Sciatic nerve (tissue), 2 donors: Measurements from ENCODE around the gene KCTD16. TPM values are rescaled to one million over a fixed set of nuclear protein-coding genes. Genes with fewer than 3 reads are reported as not detected.

Experiments
- ATAC-seq: fragments of 200-7000 bp; cut with Tn5 transposase; one replicate; pipeline ENCODE4 v1.9.1; 2020; ENCODE audit warnings: mild to moderate bottlenecking, moderate library complexity
- DNase-seq: peaks from one replicate; pipeline ENCODE4 v3.0.0-alpha.2; 2020; ENCODE audit warnings: low spot score
- intact Hi-C: fragments of 100-400 bp; cut with DNase I; formaldehyde crosslinking; loops from one replicate; pipeline ENCODE4 v1.14.2; 2022
- total RNA-seq: library from RNA; stranded (reverse); fragmentation: NEBNext Ultra II Directional; extraction: Animal tissue kit (Norgen Biotek cat#: 25700); gene quantifications from one replicate; pipeline ENCODE4 v1.2.1, GENCODE V29; 2021
- donor health status: DM: no; HTN: no; CAD: no.
- donor health status: DM: no; HTN: no; CAD: no.

KCTD16 gene
- total RNA-seq, 1 donor from 2014 or later: 0.53 TPM

DNA sequence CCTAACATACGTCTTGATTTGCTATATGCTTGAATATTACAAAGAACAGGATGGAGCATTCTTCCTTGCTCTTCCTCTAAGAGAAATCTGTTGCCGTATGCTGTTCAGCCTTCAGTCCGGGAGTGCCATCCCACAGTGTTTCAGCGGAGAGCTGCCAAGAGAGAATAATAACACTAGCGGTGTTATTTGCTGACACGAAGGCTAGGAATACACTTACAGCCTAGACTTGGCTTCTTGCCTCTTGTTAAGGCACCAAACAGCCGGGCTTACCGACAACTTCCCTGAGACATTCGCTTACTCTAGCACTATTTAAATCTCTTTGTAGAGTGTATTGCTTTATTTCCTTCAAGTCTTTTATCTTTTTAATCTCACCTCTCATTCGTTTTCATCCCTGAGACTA is 31.4 kb downstream of the KCTD16 start:
- intact Hi-C loops: no loop called here
- no peak for DNase-seq
- ATAC-seq: no peak

DNA sequence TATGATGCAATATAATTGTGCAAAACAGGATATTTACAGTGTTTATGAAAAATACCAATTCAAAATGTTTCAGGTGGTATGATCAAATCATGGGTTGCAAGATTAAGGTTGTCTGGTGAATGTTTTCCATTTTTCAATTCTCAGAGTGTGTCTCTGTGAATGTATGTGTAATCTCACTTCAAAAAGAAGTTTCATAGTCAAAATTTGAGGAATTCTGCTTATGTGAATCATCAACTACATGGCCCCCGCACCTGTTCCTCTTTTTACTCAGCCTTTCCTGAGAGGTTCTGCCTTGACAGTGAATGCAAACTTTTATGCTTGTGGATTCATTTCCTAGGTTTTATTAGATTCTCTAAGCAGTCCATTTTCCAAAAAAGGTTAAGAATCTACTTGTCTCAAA is 32.1 kb downstream of the KCTD16 start:
- no peak for ATAC-seq
- no peak for DNase-seq
- intact Hi-C loops: no loop called here

DNA sequence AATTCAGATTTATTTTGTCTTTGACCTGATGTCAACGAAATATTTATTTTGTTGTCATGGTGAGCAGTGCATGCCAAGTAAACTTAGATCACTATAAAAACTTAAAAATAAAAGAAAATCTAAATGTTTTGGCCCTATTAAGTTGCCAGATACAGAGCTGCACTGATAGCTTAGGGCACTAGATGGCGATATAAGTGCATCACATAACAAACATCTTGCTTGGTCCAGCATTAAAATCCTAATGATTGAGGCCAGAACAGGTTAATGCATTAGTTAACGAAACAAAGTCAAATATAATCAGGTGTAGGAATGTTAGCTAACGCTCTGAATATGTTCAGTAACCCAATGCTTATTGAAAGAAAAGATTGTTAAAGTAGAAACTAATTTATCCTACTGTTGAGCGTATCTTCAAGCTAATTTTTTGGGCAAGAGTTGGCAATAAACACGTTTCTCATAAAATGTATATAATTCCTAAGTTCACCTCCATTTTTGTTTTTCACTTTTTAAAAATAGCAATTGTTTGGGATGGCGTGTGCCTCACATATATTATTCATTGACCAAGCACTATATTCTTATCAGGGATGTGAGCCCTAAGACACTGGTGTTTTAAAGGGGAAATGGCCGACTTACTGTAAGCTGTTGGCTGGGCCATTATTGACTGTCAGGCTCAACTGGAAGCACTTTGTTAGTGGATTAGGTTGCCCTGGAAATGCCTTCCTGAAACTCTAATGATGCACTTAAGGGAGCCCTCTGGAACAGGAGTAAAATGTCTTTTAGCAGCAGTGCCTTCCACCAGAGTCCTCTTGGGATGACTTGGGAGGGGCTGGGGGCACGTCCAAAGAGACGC is 33.3 kb downstream of the KCTD16 start:
- ATAC-seq (peak; percentile 67), DNase-seq (no peak)
- intact Hi-C loops: no loop called here

GRCh38 chr5:144205141-144205551 is 34.5 kb downstream of the KCTD16 start:
- intact Hi-C loops: no loop called here
- ATAC-seq: peak; percentile 76
- no peak for DNase-seq

DNA sequence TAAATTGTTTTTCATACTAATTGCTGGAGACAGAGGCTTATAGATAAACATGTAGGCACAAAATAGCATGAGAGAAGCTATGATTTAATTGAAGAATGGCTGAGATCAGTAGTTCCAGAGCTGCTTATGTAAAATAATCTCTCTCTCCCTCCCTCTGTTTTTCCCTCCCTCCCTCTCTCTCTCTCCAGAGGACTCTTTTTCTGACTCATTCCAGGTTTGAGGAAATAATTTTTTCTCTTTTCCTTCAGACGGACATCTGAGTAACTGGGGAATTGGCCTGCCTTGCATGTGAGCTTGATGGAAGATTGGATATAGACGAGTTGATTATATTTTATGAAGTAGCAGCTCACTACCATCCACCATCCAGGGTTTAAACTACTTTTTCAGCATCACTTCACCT is 35.5 kb downstream of the KCTD16 start:
- ATAC-seq: no peak
- DNase-seq: no peak
- intact Hi-C loops: no loop called here

DNA sequence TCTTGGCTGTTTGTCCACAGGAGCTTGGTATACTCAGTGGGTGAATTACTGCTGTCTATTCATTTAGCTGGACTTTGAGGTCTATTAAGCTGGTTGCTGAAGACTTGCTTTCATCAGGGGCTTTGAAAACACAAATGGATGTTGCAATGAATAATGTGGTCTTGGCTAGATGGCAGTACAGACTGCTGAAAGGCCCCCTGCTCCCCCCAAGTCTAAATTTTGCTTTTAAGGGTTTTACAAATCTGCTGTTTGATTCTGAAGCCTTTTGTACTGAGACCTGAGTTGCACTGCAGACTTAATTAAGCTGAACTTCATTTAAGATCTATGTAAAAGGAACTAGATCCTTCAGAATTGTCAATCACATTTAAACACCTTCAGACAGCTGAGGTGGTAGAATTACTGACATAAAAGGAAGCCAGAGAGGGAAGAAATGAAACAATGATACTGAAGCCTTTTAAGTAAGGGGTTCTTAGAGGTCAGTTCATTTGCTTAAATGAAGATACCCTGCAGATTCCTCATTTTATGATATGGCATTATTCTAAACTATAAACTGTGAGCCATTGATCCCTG is 37.3 kb downstream of the KCTD16 start:
- ATAC-seq: no peak
- intact Hi-C loops: no loop called here
- DNase-seq: no peak

- ATAC-seq: no peak
- intact Hi-C loops: no loop called here
Observed at GRCh38 chr5:144209361-144209760, 38.7 kb downstream of the KCTD16 start.

DNA sequence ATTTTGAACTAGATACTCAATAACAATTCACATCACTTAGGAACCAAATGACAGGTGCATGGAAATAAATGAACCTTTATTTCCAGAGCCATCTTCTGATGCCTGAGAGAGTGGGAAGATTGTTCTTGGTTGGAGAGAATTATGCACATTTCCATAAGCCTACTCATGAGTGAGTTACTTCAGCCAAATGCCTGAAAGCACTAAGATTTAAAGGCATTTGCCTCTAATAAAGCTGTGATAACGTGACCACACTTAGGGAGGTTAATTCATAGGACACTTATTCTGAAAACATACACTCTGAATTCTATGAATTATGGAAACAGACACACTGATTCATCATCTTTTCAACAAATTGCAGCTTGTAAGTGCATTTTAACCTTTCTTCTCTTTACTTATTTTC is 40.0 kb downstream of the KCTD16 start:
- DNase-seq: no peak
- no peak for ATAC-seq
- intact Hi-C loops: no loop called here

More at GRCh38 chr5:144209361-144209760, 38.7 kb downstream of the KCTD16 start:
- DNase-seq: no peak

- intact Hi-C loops: no loop called here
Observed at GRCh38 chr5:144219869-144220268, 49.2 kb downstream of the KCTD16 start.

DNA sequence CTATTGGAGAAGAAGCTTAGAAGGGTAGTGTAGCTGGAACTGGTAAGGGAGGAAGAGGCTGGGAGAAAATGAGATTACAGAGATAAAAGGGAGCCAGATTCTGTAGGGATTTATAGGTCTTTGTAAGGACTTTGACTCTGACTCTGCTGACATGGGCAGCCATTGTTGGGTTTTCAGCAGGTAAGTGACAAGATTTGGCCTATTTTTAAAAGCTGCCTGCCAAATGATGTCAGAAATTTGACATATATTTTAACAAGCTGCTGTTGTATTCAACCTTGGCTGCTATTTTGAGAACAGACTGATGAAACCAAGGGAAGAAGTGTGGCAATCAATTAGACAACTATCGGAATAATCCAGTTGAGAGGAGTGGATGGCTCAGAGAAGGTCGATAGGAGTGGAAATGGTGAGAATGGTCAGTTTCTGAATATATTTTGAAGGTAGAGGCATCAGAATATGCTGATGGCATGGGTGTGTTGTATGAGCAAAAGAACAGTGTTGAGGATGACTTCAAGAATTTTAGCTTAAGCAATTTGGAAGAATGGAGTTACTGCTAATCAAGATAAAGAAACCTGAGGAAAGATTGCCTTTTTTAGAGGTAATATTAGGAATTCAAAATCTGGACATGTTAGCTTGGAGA is 56.8 kb downstream of the KCTD16 start:
- ATAC-seq (no peak), DNase-seq (no peak)
- intact Hi-C loops: no loop called here

More at GRCh38 chr5:144219869-144220268, 49.2 kb downstream of the KCTD16 start:
- ATAC-seq: no peak
- no peak for DNase-seq

GRCh38 chr5:144230806-144231205 is 60.1 kb downstream of the KCTD16 start:
- ATAC-seq: no peak
- no peak for DNase-seq
- intact Hi-C loops: no loop called here

GRCh38 chr5:144232285-144232684 is 61.6 kb downstream of the KCTD16 start:
- ATAC-seq (no peak), DNase-seq (no peak)
- intact Hi-C loops: no loop called here

DNA sequence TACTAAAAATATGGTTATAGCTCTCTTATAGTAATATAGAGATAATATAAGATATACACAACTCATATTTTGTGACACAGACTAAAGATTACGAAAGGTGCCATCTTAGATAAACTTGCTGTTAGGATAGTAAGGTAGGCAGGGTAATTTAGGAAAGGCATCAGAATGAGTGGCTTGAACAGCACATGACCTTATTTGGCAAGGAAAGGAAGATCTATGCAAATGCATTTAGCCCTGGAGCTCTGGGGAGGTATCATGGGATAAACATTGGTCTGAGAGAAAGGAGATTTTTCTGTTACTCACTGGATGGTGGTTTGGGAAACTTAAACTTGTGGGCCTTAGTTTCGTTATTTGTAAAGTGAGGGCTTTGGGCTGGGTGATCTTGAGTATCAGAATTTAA is 65.8 kb downstream of the KCTD16 start:
- no peak for DNase-seq
- intact Hi-C loops: no loop called here
- no peak for ATAC-seq

DNA sequence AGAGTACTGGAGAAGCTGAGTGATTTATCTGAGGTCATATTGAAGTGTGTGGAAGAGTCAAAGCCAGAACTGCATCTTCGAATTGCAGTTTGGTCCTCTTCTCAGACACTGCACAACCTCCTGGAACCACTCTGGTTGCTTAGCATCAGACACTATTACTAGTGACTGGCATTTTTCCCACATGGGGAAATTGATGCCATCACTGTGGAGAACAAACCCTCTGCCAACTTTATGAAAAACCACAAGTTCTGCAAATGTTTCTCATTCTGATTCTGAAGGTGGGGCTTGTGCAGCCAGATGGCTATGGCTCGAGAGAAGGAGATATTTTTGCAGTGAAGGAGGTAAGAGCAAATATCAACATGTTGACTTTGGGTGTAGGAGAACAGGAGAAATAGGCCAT is 67.2 kb downstream of the KCTD16 start:
- ATAC-seq (peak; percentile 74), DNase-seq (no peak)
- intact Hi-C loops: no loop called here

DNA sequence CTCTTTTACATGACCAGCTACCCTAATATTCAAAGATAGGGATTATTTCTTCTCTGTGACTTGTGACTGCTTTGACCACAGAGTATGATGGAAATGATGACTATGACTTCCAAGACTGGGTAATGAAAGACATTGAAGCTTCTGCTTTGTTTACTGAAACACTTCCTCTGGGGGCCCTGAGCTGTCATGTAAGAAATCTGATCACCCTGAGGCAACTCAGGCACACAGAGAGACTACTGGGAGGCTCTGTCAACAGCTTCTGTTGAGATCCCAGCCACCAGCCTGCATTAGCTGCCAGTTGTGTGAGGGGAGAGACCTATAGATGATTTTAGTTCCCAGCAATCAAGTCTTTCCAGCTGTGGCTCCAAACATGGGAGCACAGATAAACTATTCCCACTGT is 76.5 kb downstream of the KCTD16 start:
- ATAC-seq: no peak
- intact Hi-C loops: no loop called here
- no peak for DNase-seq

DNA sequence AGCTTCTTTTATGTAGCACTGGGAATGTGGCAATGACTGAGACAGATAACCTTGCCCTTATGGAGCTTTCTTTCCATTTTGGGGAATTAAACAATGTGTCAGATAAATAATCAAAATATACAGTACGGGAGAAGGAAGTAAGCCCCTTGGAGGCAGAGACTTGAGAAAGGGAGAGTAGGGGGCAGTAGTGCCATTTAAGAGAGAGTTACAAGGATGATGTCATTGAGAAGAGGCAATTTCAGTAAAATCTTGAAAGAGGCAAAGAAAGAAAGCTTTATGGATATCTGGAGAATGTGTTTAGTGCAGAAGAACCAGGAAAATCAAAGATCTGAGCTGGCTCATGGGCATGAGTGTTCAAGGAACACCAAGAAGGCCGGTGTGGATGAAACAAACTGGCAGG is 77.3 kb downstream of the KCTD16 start:
- DNase-seq (no peak), ATAC-seq (no peak)
- intact Hi-C loops: no loop called here

- ATAC-seq (no peak), DNase-seq (no peak)
- intact Hi-C loops: no loop called here
Observed at GRCh38 chr5:144249755-144250464, 79.2 kb downstream of the KCTD16 start.

DNA sequence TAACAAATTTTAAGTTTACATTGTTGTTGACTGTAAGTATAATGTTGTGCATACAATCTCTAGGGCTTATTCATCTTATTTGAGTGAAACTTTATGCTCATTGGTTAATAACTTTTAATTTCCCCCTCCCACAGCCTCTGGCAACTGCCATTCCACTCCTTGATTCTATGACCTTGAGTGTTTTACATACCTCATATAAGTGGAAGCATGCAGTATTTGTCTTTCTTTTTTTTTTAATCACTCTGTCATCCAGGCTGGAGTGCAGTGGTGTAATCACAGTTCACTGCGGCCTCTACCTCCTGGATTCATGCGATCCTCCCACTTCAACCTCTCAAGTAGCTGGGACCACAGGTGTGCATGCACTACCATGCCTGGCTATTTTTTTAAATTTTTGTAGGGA is 83.9 kb downstream of the KCTD16 start:
- no peak for ATAC-seq
- DNase-seq: no peak
- intact Hi-C loops: no loop called here

- DNase-seq (no peak), ATAC-seq (no peak)
- intact Hi-C loops: no loop called here
Observed at GRCh38 chr5:144260121-144260520, 89.4 kb downstream of the KCTD16 start.
